Measurements from ENCODE around the gene PFKFB3.
"Not testable (repeated sequence)": the region's sequence is repeated elsewhere in the genome, so short reads cannot be mapped to it uniquely, and the experiment has no call there.

PFKFB3 gene

DNA sequence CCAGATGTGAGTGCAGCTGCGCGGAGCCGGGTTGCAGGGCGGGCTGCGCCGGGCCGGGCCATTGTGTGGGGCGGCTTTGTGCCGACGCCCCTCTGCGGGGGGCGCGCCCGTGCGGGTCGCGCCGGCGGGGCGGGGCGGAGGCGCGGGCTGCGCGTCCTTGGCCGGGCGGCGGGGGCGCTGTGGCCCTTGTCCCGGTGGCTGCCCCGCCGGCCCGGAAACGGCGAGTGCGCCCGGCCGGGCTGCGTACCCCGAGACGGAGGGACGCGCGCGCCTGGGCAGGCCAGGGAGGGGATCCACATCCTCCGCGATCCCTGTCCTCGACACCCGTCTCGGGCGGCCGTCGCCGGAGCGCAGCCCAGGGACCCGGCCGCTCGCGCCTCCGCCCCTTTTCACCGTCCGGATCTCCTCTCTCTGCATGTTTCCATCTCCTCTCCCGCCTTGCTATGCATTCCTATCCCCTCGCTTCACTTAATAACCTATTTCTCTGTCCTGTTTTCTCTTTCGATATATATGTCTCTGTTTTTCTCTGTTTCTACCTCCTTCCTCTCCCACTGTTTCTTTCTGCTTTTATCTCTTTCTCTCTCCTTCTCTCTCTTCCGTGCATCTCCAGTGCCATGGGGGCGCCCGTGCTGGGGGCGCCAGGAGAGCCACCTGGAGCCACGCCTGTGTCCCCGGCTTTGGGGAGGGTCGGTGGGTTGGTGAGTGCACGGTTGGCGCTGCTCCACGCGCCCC is 765 bp downstream of the PFKFB3 start:
- peak overlapping the region; percentile 77 for H3K4me2 ChIP-seq (ENCODE audit: low read length)
- H3K4me1 ChIP-seq (ENCODE audit: control insufficient read depth, low read depth, low read length): peaks cover 6% of the 10 kb centered on the region
- peak overlapping the region; percentile 83 for H3K4me3 ChIP-seq (ENCODE audit: low read length)
- peak; percentile 71 for DNase-seq
- H3K36me3 ChIP-seq (ENCODE audit: control insufficient read depth, insufficient read depth, low read length): peaks cover 2% of the 10 kb centered on the region
- no peak overlapping the region for H2BK15ac ChIP-seq (replicated peaks; ENCODE audit: low read depth)
- peaks cover 15% of the 10 kb centered on the region for H3K27me3 ChIP-seq (ENCODE audit: insufficient read depth, low read length, poor library complexity)
- H2AK5ac ChIP-seq (ENCODE audit: low read length): no peak overlapping the region
- H2BK5ac ChIP-seq (ENCODE audit: low read length): peak overlapping the region; percentile 70
- peak overlapping the region; percentile 33 for H3K18ac ChIP-seq (ENCODE audit: low read length)
- no peak overlapping the region for H4K8ac ChIP-seq (ENCODE audit: low read depth, low read length)
- H3K9ac ChIP-seq (ENCODE audit: low read length): peak overlapping the region; percentile 91
- H3K27ac ChIP-seq (ENCODE audit: low read depth, low read length): peak overlapping the region; percentile 94
- peaks cover 14% of the 10 kb centered on the region for H3K79me2 ChIP-seq (ENCODE audit: control insufficient read depth, insufficient read depth, low read length)
- H3K23ac ChIP-seq (ENCODE audit: low read length): peak overlapping the region; percentile 80
- WGBS (ENCODE audit: extremely low coverage, insufficient coverage, low lambda C conversion rate): no CpG with 5 or more reads among the region's 76 CpGs
- no peak overlapping the region for H4K5ac ChIP-seq (ENCODE audit: low read length)
- H3K4ac ChIP-seq (ENCODE audit: low read depth, low read length): no peak overlapping the region
- H2BK120ac ChIP-seq (ENCODE audit: low read depth, low read length): no peak overlapping the region
- peak overlapping the region; percentile 98 for H3K56ac ChIP-seq (ENCODE audit: low read length)
- H3K79me1 ChIP-seq (ENCODE audit: low read length): peaks cover 13% of the 10 kb centered on the region

DNA sequence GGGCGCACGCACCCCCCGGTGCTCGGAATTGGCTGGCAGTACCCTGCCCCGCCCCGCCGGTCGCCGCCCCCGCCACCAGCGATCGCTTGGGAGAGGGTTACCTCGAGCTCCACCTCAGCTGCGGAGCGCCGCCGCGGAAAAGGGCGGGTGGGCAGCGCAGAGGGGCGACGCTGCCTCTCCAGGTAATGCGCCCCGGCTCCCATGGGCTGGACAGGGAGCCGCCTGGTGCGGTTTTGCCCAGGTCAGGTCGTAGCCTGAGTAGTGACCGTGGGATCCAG is 1.3 kb downstream of the PFKFB3 start:
- no peak overlapping the region for H4K8ac ChIP-seq (ENCODE audit: low read depth, low read length)
- peaks cover 2% of the 10 kb centered on the region for H3K36me3 ChIP-seq (ENCODE audit: control insufficient read depth, insufficient read depth, low read length)
- peak; percentile 40 for DNase-seq
- no peak overlapping the region for H3K23ac ChIP-seq (ENCODE audit: low read length)
- H3K4me3 ChIP-seq (ENCODE audit: low read length): peak overlapping the region; percentile 83
- H2AK5ac ChIP-seq (ENCODE audit: low read length): no peak overlapping the region
- H2BK15ac ChIP-seq (replicated peaks; ENCODE audit: low read depth): no peak overlapping the region
- H3K4me1 ChIP-seq (ENCODE audit: control insufficient read depth, low read depth, low read length): peaks cover 6% of the 10 kb centered on the region
- H3K56ac ChIP-seq (ENCODE audit: low read length): peak overlapping the region; percentile 77
- H3K18ac ChIP-seq (ENCODE audit: low read length): peak overlapping the region; percentile 33
- no peak overlapping the region for H2BK120ac ChIP-seq (ENCODE audit: low read depth, low read length)
- H3K79me2 ChIP-seq (ENCODE audit: control insufficient read depth, insufficient read depth, low read length): peaks cover 20% of the 10 kb centered on the region
- peaks cover 15% of the 10 kb centered on the region for H3K27me3 ChIP-seq (ENCODE audit: insufficient read depth, low read length, poor library complexity)
- H3K4me2 ChIP-seq (ENCODE audit: low read length): peak overlapping the region; percentile 58
- no peak overlapping the region for H4K5ac ChIP-seq (ENCODE audit: low read length)
- H3K9ac ChIP-seq (ENCODE audit: low read length): peak overlapping the region; percentile 83
- H3K27ac ChIP-seq (ENCODE audit: low read depth, low read length): no peak overlapping the region
- WGBS (ENCODE audit: extremely low coverage, insufficient coverage, low lambda C conversion rate): no CpG with 5 or more reads among the region's 28 CpGs
- H2BK5ac ChIP-seq (ENCODE audit: low read length): no peak overlapping the region
- peaks cover 17% of the 10 kb centered on the region for H3K79me1 ChIP-seq (ENCODE audit: low read length)
- H3K4ac ChIP-seq (ENCODE audit: low read depth, low read length): no peak overlapping the region

GRCh38 chr10:6204341-6205191 is 1.8 kb downstream of the PFKFB3 start:
- WGBS (ENCODE audit: extremely low coverage, insufficient coverage, low lambda C conversion rate): no CpG with 5 or more reads among the region's 24 CpGs
- peaks cover 6% of the 10 kb centered on the region for H3K4me1 ChIP-seq (ENCODE audit: control insufficient read depth, low read depth, low read length)
- DNase-seq: peak; percentile 47

DNA sequence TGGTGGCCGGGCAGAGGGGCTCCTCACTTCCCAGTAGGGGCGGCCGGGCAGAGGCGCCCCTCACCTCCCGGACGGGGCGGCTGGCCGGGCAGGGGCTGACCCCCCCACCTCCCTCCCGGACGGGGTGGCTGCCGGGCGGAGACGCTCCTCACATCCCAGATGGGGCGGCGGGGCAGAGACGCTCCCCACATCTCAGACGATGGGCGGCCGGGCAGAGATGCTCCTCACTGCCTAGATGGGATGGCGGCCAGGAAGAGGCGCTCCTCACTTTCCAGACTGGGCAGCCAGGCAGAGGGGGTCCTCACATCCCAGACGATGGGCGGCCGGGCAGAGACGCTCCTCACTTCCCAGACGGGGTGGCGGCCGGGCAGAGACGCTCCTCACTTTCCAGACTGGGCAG is 3.8 kb downstream of the PFKFB3 start:
- H2BK15ac ChIP-seq (replicated peaks; ENCODE audit: low read depth); DNase-seq; H2BK120ac ChIP-seq (ENCODE audit: low read depth, low read length); H3K23ac ChIP-seq (ENCODE audit: low read length); H3K4me2 ChIP-seq (ENCODE audit: low read length); H3K27me3 ChIP-seq (ENCODE audit: insufficient read depth, low read length, poor library complexity); H3K4ac ChIP-seq (ENCODE audit: low read depth, low read length); H2BK5ac ChIP-seq (ENCODE audit: low read length); H3K56ac ChIP-seq (ENCODE audit: low read length); H3K18ac ChIP-seq (ENCODE audit: low read length); H4K5ac ChIP-seq (ENCODE audit: low read length); H3K9ac ChIP-seq (ENCODE audit: low read length); H4K8ac ChIP-seq (ENCODE audit: low read depth, low read length); H3K36me3 ChIP-seq (ENCODE audit: control insufficient read depth, insufficient read depth, low read length); H3K4me3 ChIP-seq (ENCODE audit: low read length); H2AK5ac ChIP-seq (ENCODE audit: low read length); H3K27ac ChIP-seq (ENCODE audit: low read depth, low read length): not testable (repeated sequence)
- no CpG with 5 or more reads among the region's 29 CpGs for WGBS (ENCODE audit: extremely low coverage, insufficient coverage, low lambda C conversion rate)
- peaks cover 22% of the 10 kb centered on the region for H3K79me1 ChIP-seq (ENCODE audit: low read length)
- peaks cover 28% of the 10 kb centered on the region for H3K79me2 ChIP-seq (ENCODE audit: control insufficient read depth, insufficient read depth, low read length)
- peaks cover 10% of the 10 kb centered on the region for H3K4me1 ChIP-seq (ENCODE audit: control insufficient read depth, low read depth, low read length)

More at GRCh38 chr10:6204341-6205191, 1.8 kb downstream of the PFKFB3 start:
- peak overlapping the region; percentile 59 for H3K23ac ChIP-seq (ENCODE audit: low read length)
- peaks cover 14% of the 10 kb centered on the region for H3K27me3 ChIP-seq (ENCODE audit: insufficient read depth, low read length, poor library complexity)
- H4K5ac ChIP-seq (ENCODE audit: low read length): no peak overlapping the region
- H3K27ac ChIP-seq (ENCODE audit: low read depth, low read length): no peak overlapping the region
- no peak overlapping the region for H2BK120ac ChIP-seq (ENCODE audit: low read depth, low read length)
- H3K4me3 ChIP-seq (ENCODE audit: low read length): peak overlapping the region; percentile 27
- peak overlapping the region; percentile 83 for H3K9ac ChIP-seq (ENCODE audit: low read length)
- no peak overlapping the region for H2AK5ac ChIP-seq (ENCODE audit: low read length)
- peak overlapping the region; percentile 52 for H3K4me2 ChIP-seq (ENCODE audit: low read length)
- peak overlapping the region; percentile 77 for H3K56ac ChIP-seq (ENCODE audit: low read length)
- H3K79me2 ChIP-seq (ENCODE audit: control insufficient read depth, insufficient read depth, low read length): peaks cover 21% of the 10 kb centered on the region
- no peak overlapping the region for H2BK5ac ChIP-seq (ENCODE audit: low read length)
- peaks cover 18% of the 10 kb centered on the region for H3K79me1 ChIP-seq (ENCODE audit: low read length)
- H4K8ac ChIP-seq (ENCODE audit: low read depth, low read length): no peak overlapping the region
- H3K36me3 ChIP-seq (ENCODE audit: control insufficient read depth, insufficient read depth, low read length): peaks cover 2% of the 10 kb centered on the region
- no peak overlapping the region for H3K4ac ChIP-seq (ENCODE audit: low read depth, low read length)
- peak overlapping the region; percentile 33 for H3K18ac ChIP-seq (ENCODE audit: low read length)
- H2BK15ac ChIP-seq (replicated peaks; ENCODE audit: low read depth): no peak overlapping the region

- Histone ChIP-seq H3K36me3 (ENCODE audit: control insufficient read depth, insufficient read depth, low read length) (peaks cover 2% of the 10 kb centered on the region), H2BK15ac (replicated peaks; ENCODE audit: low read depth) (no peak overlapping the region), H2BK5ac (ENCODE audit: low read length) (no peak overlapping the region), H2BK120ac (ENCODE audit: low read depth, low read length) (no peak overlapping the region), H3K4me3 (ENCODE audit: low read length) (no peak overlapping the region), H3K79me2 (ENCODE audit: control insufficient read depth, insufficient read depth, low read length) (peaks cover 37% of the 10 kb centered on the region), H3K4ac (ENCODE audit: low read depth, low read length) (no peak overlapping the region), H4K5ac (ENCODE audit: low read length) (no peak overlapping the region), H3K27me3 (ENCODE audit: insufficient read depth, low read length, poor library complexity) (no peaks in the 10 kb centered on the region), H3K9ac (ENCODE audit: low read length) (no peak overlapping the region), H4K8ac (ENCODE audit: low read depth, low read length) (no peak overlapping the region), H3K4me2 (ENCODE audit: low read length) (no peak overlapping the region), H2AK5ac (ENCODE audit: low read length) (no peak overlapping the region), H3K18ac (ENCODE audit: low read length) (no peak overlapping the region), H3K23ac (ENCODE audit: low read length) (no peak overlapping the region), H3K27ac (ENCODE audit: low read depth, low read length) (no peak overlapping the region), H3K4me1 (ENCODE audit: control insufficient read depth, low read depth, low read length) (peaks cover 12% of the 10 kb centered on the region), H3K56ac (ENCODE audit: low read length) (no peak overlapping the region), H3K79me1 (ENCODE audit: low read length) (peaks cover 25% of the 10 kb centered on the region)
- DNase-seq: no peak
- WGBS (ENCODE audit: extremely low coverage, insufficient coverage, low lambda C conversion rate): no CpG with 5 or more reads among the region's 4 CpGs
Measured at GRCh38 chr10:6207658-6208057, 4.9 kb downstream of the PFKFB3 start.

Measured in mesendoderm (in vitro differentiated cells).